Lower leg skin (tissue), 4 donors: ENCODE data around the gene ARPP21. TPM values are rescaled to one million over a fixed set of nuclear protein-coding genes. Genes with fewer than 3 reads are reported as not detected.

Source experiments
- DNase-seq, 2 donors: peaks; one replicate each; pipeline ENCODE4 v3.0.0-alpha.2; 2019; ENCODE audit warnings: low spot score in 2 of 2
- H3K4me3 ChIP-seq: fragments of 200-600 bp; sonication (generic); 2 replicates; pipeline ENCODE4 v1.5.1; 2017; ENCODE audit warnings: mild to moderate bottlenecking, low read depth; ENCODE audit not compliant: poor library complexity, severe bottlenecking
- POLR2A ChIP-seq, 2 donors: fragments of 450-650 bp; IDR thresholded peaks; one replicate each; pipeline ENCODE4 v1.6.1; 2016 to 2017; ENCODE audit warnings: antibody characterized with exemption in 2 of 2, mild to moderate bottlenecking in 1 of 2, moderate library complexity in 1 of 2
- WGBS, 2 donors: methylation state at CpG; one replicate each; pipeline ENCODE4 v1.1.5; 2018; 5-methylcytosine and 5-hydroxymethylcytosine counted together
- intact Hi-C: fragments of 100-400 bp; cut with DNase I; formaldehyde crosslinking; loops from one replicate; pipeline ENCODE4 v1.15.0; 2023; ENCODE audit warnings: low total_unique reads
- total RNA-seq, 4 donors: library from RNA; depleted of rRNA; stranded (reverse); fragments of >200 nt; gene quantifications; one replicate each; pipeline ENCODE4 v1.1.0, GENCODE V29; 2016
- TF ChIP-seq, protein P1 (sequence below), 3 donors: fragments of 450-650 bp; IDR thresholded peaks; one replicate each; pipeline ENCODE4 v1.5.1; 2016; ENCODE audit warnings: antibody characterized with exemption in 3 of 3, mild to moderate bottlenecking in 3 of 3, moderate library complexity in 2 of 3

The ARPP21 gene
- total RNA-seq, 4 donors from 2014 or later, result not detected

DNA sequence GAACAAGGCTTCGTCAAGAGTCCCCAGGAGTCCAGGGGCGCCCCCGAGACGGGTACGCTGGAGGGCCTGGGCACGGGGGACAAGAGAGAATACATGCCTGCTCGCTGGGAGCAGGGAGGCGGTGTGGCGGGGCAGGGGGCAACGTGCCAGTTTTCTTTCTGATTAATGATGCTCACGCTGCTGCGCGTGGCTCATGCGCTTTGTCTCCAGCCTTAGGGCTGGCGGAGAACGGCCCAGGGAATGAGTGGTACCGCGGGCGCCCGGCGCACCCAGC, 408 bp upstream of the ARPP21 start:
- TF ChIP-seq POLR2A (IDR thresholded peaks at IDR 0.05), result no peak
- TF ChIP-seq, protein P1, sequence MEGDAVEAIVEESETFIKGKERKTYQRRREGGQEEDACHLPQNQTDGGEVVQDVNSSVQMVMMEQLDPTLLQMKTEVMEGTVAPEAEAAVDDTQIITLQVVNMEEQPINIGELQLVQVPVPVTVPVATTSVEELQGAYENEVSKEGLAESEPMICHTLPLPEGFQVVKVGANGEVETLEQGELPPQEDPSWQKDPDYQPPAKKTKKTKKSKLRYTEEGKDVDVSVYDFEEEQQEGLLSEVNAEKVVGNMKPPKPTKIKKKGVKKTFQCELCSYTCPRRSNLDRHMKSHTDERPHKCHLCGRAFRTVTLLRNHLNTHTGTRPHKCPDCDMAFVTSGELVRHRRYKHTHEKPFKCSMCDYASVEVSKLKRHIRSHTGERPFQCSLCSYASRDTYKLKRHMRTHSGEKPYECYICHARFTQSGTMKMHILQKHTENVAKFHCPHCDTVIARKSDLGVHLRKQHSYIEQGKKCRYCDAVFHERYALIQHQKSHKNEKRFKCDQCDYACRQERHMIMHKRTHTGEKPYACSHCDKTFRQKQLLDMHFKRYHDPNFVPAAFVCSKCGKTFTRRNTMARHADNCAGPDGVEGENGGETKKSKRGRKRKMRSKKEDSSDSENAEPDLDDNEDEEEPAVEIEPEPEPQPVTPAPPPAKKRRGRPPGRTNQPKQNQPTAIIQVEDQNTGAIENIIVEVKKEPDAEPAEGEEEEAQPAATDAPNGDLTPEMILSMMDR (IDR thresholded peaks at IDR 0.05), result no peak
- no peak for DNase-seq
- H3K4me3 ChIP-seq, result no peak overlapping the region
- intact Hi-C loops, result no loop called here
- 19 to 20% methylated on average over 13 to 20 of the region's 21 CpGs for WGBS, 2 donors

DNA sequence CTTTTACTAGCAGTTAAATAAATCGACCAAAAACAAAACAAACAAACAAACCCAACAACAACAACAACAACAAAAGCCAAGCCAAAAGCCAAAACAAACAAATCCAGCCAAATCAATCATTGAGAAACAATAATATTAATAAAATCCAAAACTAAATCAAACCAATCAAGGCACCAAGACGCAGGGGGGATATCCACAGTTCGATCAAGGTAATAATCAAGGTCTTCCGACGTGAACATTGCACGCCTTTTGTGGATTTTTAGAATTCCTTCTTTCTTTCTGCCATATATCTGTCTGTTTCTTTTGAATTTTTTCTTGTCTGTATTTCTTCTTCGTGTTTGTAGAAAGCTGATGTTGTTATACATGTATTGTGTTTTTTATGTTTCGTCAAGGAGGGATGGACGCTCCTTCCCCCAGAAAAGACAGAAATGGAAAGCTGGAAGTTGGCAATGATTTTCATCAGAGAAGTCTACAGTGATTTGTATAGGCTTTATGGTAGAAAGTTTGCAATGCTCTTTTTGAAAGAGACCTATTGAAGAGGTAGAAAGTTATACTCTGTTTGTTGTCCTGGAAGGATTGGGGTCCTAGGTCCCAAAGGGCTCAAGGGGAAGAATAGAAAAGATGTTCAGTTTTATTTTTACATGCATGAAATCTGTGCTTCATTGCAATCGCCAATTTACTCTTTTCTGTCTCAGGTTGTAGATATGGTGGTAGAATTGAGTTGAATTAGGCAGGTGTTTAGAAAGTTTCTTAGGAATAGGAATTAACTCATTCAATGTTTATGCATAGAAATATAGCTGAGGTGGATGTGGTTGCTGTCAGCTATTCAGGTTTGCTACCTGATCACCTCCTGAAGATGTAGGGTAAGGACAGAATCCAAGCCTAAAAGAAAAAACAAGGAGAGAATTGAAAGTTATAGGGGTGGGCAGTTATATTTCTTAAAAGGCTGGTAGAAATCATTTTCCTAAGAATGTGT, 1.2 kb downstream of the ARPP21 start:
- TF ChIP-seq POLR2A (IDR thresholded peaks at IDR 0.05), result no peak
- TF ChIP-seq, protein P1 (IDR thresholded peaks at IDR 0.05), result no peak
- WGBS, 2 donors, result 51 to 55% methylated on average over 10 of the region's 10 CpGs
- no peak overlapping the region for H3K4me3 ChIP-seq
- intact Hi-C loops, result no loop called here
- DNase-seq, result no peak

DNA sequence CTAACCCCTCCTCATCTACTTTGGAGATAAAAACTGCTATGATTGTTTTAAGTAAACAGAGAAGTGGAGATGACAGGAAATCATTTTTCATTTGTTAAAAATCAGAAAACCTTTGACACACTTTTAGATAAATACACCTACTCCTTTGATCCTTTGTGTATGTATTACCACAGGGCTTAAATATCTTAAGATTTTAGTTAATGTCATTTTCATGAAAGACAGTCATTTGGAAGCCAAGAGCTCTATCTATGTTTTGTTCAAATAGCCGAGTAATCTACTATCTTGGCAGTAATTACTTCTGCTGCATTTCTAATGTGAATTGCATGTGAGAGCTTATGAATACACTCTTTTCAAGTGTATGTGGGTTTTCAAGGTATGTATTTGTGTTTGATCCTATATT, 2.0 kb downstream of the ARPP21 start:
- 51 to 53% methylated on average over 1 of the region's 1 CpG for WGBS, 2 donors
- TF ChIP-seq, protein P1 (IDR thresholded peaks at IDR 0.05), result no peak
- no peak for TF ChIP-seq POLR2A (IDR thresholded peaks at IDR 0.05)
- DNase-seq, result no peak
- no peak overlapping the region for H3K4me3 ChIP-seq
- intact Hi-C loops, result no loop called here

DNA sequence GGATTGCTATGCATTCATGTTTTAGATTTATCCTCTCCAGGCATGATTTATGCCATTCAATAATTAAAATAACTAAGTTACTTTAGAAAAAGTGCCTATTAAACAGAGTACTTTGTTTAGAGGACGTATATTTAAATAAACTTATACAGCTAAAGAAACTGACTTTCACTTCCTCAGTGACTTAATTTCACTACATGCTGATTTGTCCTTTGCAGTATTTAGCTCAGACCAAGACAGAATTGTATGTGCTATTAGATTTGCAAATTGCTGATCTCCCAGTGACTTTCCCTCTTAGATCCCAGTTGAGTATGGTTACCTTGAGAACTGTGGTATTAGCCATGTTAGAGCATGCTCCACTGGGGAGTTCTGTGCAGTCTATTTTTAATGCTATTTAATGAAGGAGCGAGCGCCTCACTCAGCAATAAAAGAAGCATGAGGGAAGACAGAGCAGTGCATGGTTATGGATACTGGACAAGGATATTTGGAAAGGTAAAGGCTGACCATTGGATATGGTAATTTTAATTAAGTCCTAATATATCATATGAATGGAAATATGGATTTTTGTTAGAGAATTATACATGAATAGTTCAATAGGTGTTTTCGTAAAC, 2.7 kb downstream of the ARPP21 start:
- WGBS, 2 donors, result 82% methylated on average over 4 of the region's 4 CpGs
- TF ChIP-seq, protein P1 (IDR thresholded peaks at IDR 0.05), result no peak
- TF ChIP-seq POLR2A (IDR thresholded peaks at IDR 0.05), result no peak
- intact Hi-C loops, result no loop called here
- H3K4me3 ChIP-seq, result no peak overlapping the region
- DNase-seq, result no peak

DNA sequence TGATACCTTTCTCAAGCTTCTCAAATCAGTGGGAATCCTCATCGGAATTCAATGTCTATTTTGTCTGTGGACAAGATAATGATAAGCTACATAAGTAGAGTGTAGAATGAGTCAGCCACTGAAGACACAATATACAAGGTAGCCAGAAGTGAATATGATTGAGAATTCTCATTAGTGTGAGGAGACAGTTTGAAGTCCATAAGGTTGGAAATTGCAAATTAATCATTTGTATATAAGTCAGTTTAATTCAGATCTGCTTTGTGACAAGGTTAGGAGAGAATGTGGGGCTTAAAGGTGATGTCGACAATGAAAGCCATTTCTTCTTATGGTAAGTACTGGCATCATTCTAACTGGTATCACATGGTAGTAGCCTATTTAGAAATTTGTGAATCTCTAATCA, 4.2 kb downstream of the ARPP21 start:
- TF ChIP-seq, protein P1 (IDR thresholded peaks at IDR 0.05), result no peak
- no peak for TF ChIP-seq POLR2A (IDR thresholded peaks at IDR 0.05)
- intact Hi-C loops, result no loop called here
- H3K4me3 ChIP-seq, result no peak overlapping the region
- DNase-seq, result no peak
- 74 to 82% methylated on average over 2 of the region's 2 CpGs for WGBS, 2 donors
